Activated CD8-positive, alpha-beta T cell treated with anti-CD3 and anti-CD28 coated beads, Interleukin-2, amount 10 ng/mL, durations not matched to agents 7 days and 5 days (primary cell): ENCODE measurements around the gene ARF1. TPM values are rescaled to one million over a fixed set of nuclear protein-coding genes. Genes with fewer than 3 reads are reported as not detected.

ENCODE experiments used
- ATAC-seq: fragments of 150-1000 bp; cut with Tn5 transposase; one replicate; pipeline ENCODE4 v1.10.0; 2021; ENCODE audit warnings: moderate library complexity
- CTCF ChIA-PET: fragments of 350-600 bp; sonication (Branson Sonifier 250); formaldehyde crosslinking; loops from one replicate; lab custom pipeline; 2021; ENCODE audit warnings: antibody characterized with exemption; lab: Charles Lee
- POLR2A ChIA-PET: fragments of 350-600 bp; sonication (Branson Sonifier 250); formaldehyde crosslinking; loops from one replicate; lab custom pipeline; 2021; ENCODE audit warnings: antibody characterized with exemption; lab: Charles Lee
- DNase-seq: peaks from one replicate; pipeline ENCODE4 v3.0.0-alpha.2; 2020
- H3K27ac Mint-ChIP-seq: one replicate; pipeline ENCODE4 v1.8.0; 2021; ENCODE audit warnings: mild to moderate bottlenecking, mixed read lengths
- H3K27me3 Mint-ChIP-seq: one replicate; pipeline ENCODE4 v1.8.0; 2021; ENCODE audit warnings: low read depth, mixed read lengths
- H3K36me3 Mint-ChIP-seq: one replicate; pipeline ENCODE4 v1.8.0; 2021; ENCODE audit warnings: low read depth, mixed read lengths
- H3K4me1 Mint-ChIP-seq: one replicate; pipeline ENCODE4 v1.8.0; 2021; ENCODE audit warnings: low read depth, mixed read lengths
- H3K4me3 Mint-ChIP-seq: one replicate; pipeline ENCODE4 v1.8.0; 2021; ENCODE audit warnings: mild to moderate bottlenecking, mixed read lengths
- H3K9me3 Mint-ChIP-seq: one replicate; pipeline ENCODE4 v1.8.0; 2022; ENCODE audit warnings: mixed read lengths; ENCODE audit not compliant: insufficient read depth
- total RNA-seq, 2 experiments: library from RNA; stranded (reverse); gene quantifications; one replicate each; pipeline ENCODE4 v1.2.3, GENCODE V29; 2021

Gene ARF1
- total RNA-seq, 2 experiments from 2014 or later: 313 to 322 TPM

GRCh38 chr1:228065543-228066347, 16.8 kb upstream of the ARF1 start:
- DNase-seq (no peak), ATAC-seq (no peak)
- ChIA-PET CTCF (interaction anchor here (1.1 kb wide), 1 partner anchor 62 kb away, joined by 3 read pairs; no protein-coding TSS in a partner anchor), POLR2A (no interaction called here)
- H3K27me3 Mint-ChIP-seq: peaks cover 9% of the 10 kb centered on the region
- no peak overlapping the region for H3K27ac Mint-ChIP-seq
- no peaks in the 10 kb centered on the region for H3K9me3 Mint-ChIP-seq
- no peaks in the 10 kb centered on the region for H3K36me3 Mint-ChIP-seq
- H3K4me1 Mint-ChIP-seq: peaks cover 3% of the 10 kb centered on the region
- no peak overlapping the region for H3K4me3 Mint-ChIP-seq

- no peak for DNase-seq
- H3K9me3 Mint-ChIP-seq: no peaks in the 10 kb centered on the region
- CTCF ChIA-PET: interaction anchor here (1.1 kb wide), 1 partner anchor 62 kb away, joined by 3 read pairs; no protein-coding TSS in a partner anchor
Measured at GRCh38 chr1:228066416-228066815, 16.1 kb upstream of the ARF1 start.

GRCh38 chr1:228066891-228067654, 15.4 kb upstream of the ARF1 start:
- ChIA-PET POLR2A (no interaction called here), CTCF (interaction anchor here (1.1 kb wide), 1 partner anchor 63 kb away, joined by 3 read pairs; no protein-coding TSS in a partner anchor)
- peaks cover under 1% of the 10 kb centered on the region for H3K27me3 Mint-ChIP-seq
- no peak overlapping the region for H3K27ac Mint-ChIP-seq
- no peaks in the 10 kb centered on the region for H3K36me3 Mint-ChIP-seq
- no peak overlapping the region for H3K4me3 Mint-ChIP-seq
- DNase-seq (no peak), ATAC-seq (no peak)
- no peaks in the 10 kb centered on the region for H3K9me3 Mint-ChIP-seq
- no peaks in the 10 kb centered on the region for H3K4me1 Mint-ChIP-seq

More at GRCh38 chr1:228066416-228066815, 16.1 kb upstream of the ARF1 start:
- Mint-ChIP-seq H3K4me3 (no peak overlapping the region), H3K36me3 (no peaks in the 10 kb centered on the region), H3K27me3 (peaks cover 3% of the 10 kb centered on the region), H3K27ac (no peak overlapping the region), H3K4me1 (no peaks in the 10 kb centered on the region)
- POLR2A ChIA-PET: no interaction called here
- no peak for ATAC-seq

GRCh38 chr1:228068359-228068758, 14.1 kb upstream of the ARF1 start:
- H3K4me1 Mint-ChIP-seq: no peaks in the 10 kb centered on the region
- H3K36me3 Mint-ChIP-seq: no peaks in the 10 kb centered on the region
- POLR2A ChIA-PET: no interaction called here
- DNase-seq (no peak), ATAC-seq (no peak)
- H3K27me3 Mint-ChIP-seq: no peaks in the 10 kb centered on the region
- CTCF ChIA-PET: no interaction called here
- no peaks in the 10 kb centered on the region for H3K9me3 Mint-ChIP-seq
- no peak overlapping the region for H3K27ac Mint-ChIP-seq
- H3K4me3 Mint-ChIP-seq: no peak overlapping the region

- H3K36me3 Mint-ChIP-seq: no peaks in the 10 kb centered on the region
- ATAC-seq (no peak), DNase-seq (no peak)
- H3K4me3 Mint-ChIP-seq: no peak overlapping the region
- CTCF ChIA-PET: no interaction called here
- no peaks in the 10 kb centered on the region for H3K9me3 Mint-ChIP-seq
- no peaks in the 10 kb centered on the region for H3K4me1 Mint-ChIP-seq
- POLR2A ChIA-PET: no interaction called here
- H3K27ac Mint-ChIP-seq: no peak overlapping the region
- H3K27me3 Mint-ChIP-seq: no peaks in the 10 kb centered on the region
Measured at GRCh38 chr1:228070173-228070572, 12.3 kb upstream of the ARF1 start.

- H3K9me3 Mint-ChIP-seq: no peaks in the 10 kb centered on the region
- ChIA-PET POLR2A (no interaction called here), CTCF (no interaction called here)
- no peaks in the 10 kb centered on the region for H3K36me3 Mint-ChIP-seq
- DNase-seq (no peak), ATAC-seq (no peak)
- H3K4me3 Mint-ChIP-seq: no peak overlapping the region
- no peak overlapping the region for H3K27ac Mint-ChIP-seq
- H3K4me1 Mint-ChIP-seq: no peaks in the 10 kb centered on the region
- H3K27me3 Mint-ChIP-seq: no peaks in the 10 kb centered on the region
Measured at GRCh38 chr1:228070851-228071250, 11.7 kb upstream of the ARF1 start.

GRCh38 chr1:228071839-228072657, 10.5 kb upstream of the ARF1 start:
- H3K27ac Mint-ChIP-seq: peak overlapping the region; percentile 35
- ATAC-seq (no peak), DNase-seq (no peak)
- CTCF ChIA-PET: no interaction called here
- no peaks in the 10 kb centered on the region for H3K9me3 Mint-ChIP-seq
- H3K4me3 Mint-ChIP-seq: no peak overlapping the region
- H3K27me3 Mint-ChIP-seq: no peaks in the 10 kb centered on the region
- no peaks in the 10 kb centered on the region for H3K36me3 Mint-ChIP-seq
- POLR2A ChIA-PET: no interaction called here
- H3K4me1 Mint-ChIP-seq: no peaks in the 10 kb centered on the region

- ChIA-PET POLR2A (no interaction called here), CTCF (no interaction called here)
- H3K27me3 Mint-ChIP-seq: no peaks in the 10 kb centered on the region
- H3K4me1 Mint-ChIP-seq: peaks cover 1% of the 10 kb centered on the region
- no peaks in the 10 kb centered on the region for H3K9me3 Mint-ChIP-seq
- no peak overlapping the region for H3K27ac Mint-ChIP-seq
- H3K4me3 Mint-ChIP-seq: no peak overlapping the region
- H3K36me3 Mint-ChIP-seq: no peaks in the 10 kb centered on the region
- ATAC-seq (no peak), DNase-seq (no peak)
Measured at GRCh38 chr1:228072658-228073043, 9.9 kb upstream of the ARF1 start.

GRCh38 chr1:228073061-228073856, 9.2 kb upstream of the ARF1 start:
- ChIA-PET CTCF (no interaction called here), POLR2A (no interaction called here)
- DNase-seq: no peak
- Mint-ChIP-seq H3K27me3 (no peaks in the 10 kb centered on the region), H3K9me3 (no peaks in the 10 kb centered on the region), H3K4me3 (no peak overlapping the region), H3K4me1 (peaks cover 2% of the 10 kb centered on the region), H3K36me3 (no peaks in the 10 kb centered on the region), H3K27ac (no peak overlapping the region)
- no peak for ATAC-seq

- ATAC-seq (no peak), DNase-seq (no peak)
- Mint-ChIP-seq H3K4me3 (no peak overlapping the region), H3K9me3 (no peaks in the 10 kb centered on the region), H3K27me3 (no peaks in the 10 kb centered on the region), H3K4me1 (peaks cover 6% of the 10 kb centered on the region), H3K36me3 (no peaks in the 10 kb centered on the region), H3K27ac (no peak overlapping the region)
- ChIA-PET CTCF (no interaction called here), POLR2A (no interaction called here)
Measured at GRCh38 chr1:228073857-228074545, 8.5 kb upstream of the ARF1 start.
